K562 (cell line): Measurements from ENCODE around the gene ACE. TPM values are rescaled to one million over a fixed set of nuclear protein-coding genes. Genes with fewer than 3 reads are reported as not detected.
A peak's percentile ranks its signal among the peaks of the same experiment; 100 is the strongest.

Experiments used
- ATAC-seq: fragments of 200-7000 bp; cut with Tn5 transposase; 3 replicates; pipeline ENCODE4 v1.9.1; 2020; ENCODE audit warnings: moderate library complexity
- BruUV-seq: library from RNA; stranded (reverse); fragments of 400-500 nt; replicated peaks from 2 replicates; lab custom pipeline; 2021; lab: Mats Ljungman, UMichigan
- CTCF ChIA-PET: fragments of 300-600 bp; formaldehyde crosslinking; extraction: SDS; loops from one replicate; lab custom pipeline; 2021; ENCODE audit warnings: low intra/inter-chr PET ratio; lab: Yijun Ruan, JAX
- POLR2A ChIA-PET: fragments of 300-600, 350-650 bp; sonication (Branson Sonifier 250); formaldehyde crosslinking; extraction: SDS; loops from one replicate; lab custom pipeline; 2021; ENCODE audit warnings: antibody characterized with exemption, inconsistent platforms; lab: Yijun Ruan, JAX
- DNase-seq, 4 experiments: peaks; one replicate each; pipeline versions ENCODE4 v3.0.0 to v3.0.0-alpha.2; 2011 to 2018; ENCODE audit warnings: low spot score in 3 of 4, mixed read lengths in 3 of 4; ENCODE audit errors: extremely low read depth in 1 of 4
- FAIRE-seq: peaks from 2 replicates; lab custom pipeline; 2011; peaks lifted over from hg19 to GRCh38; lab: Jason Lieb, UNC
- H2AFZ ChIP-seq: 2 replicates; pipeline ENCODE4 v1.6.0; 2011; ENCODE audit warnings: low read depth, low read length, control low read depth, inconsistent platforms
- H3K27ac ChIP-seq: fragments of 200-600 bp; 3 replicates; pipeline ENCODE4 v1.8.0; 2011; ENCODE audit warnings: low read depth, mild to moderate bottlenecking, control low read depth, inconsistent platforms, low read length, moderate library complexity, mixed read lengths; ENCODE audit errors: extremely low read depth
- H3K27me3 ChIP-seq, 2 experiments: fragments of 300-600 bp in 1 of 2; 2 replicates in 1 of 2; 3 replicates in 1 of 2; pipeline versions ENCODE4 v1.6.0 to v1.8.0; 2011; ENCODE audit warnings: inconsistent platforms in 2 of 2, low read length in 2 of 2, mild to moderate bottlenecking in 1 of 2, mixed read lengths in 1 of 2, moderate library complexity in 1 of 2; ENCODE audit not compliant: control insufficient read depth in 2 of 2, insufficient read depth in 2 of 2
- H3K36me3 ChIP-seq: fragments of 300-600 bp; 3 replicates; pipeline ENCODE4 v1.8.0; 2011; ENCODE audit warnings: mild to moderate bottlenecking, low read length, inconsistent platforms; ENCODE audit not compliant: control insufficient read depth, insufficient read depth
- H3K4me1 ChIP-seq, 2 experiments: fragments of 200-600 bp in 1 of 2; replicated peaks in 1 of 2; 2 replicates in 1 of 2; 3 replicates in 1 of 2; pipeline versions ENCODE4 v1.5.1 to v1.8.0; 2011; ENCODE audit warnings: inconsistent platforms in 2 of 2, low read length in 2 of 2, mild to moderate bottlenecking in 1 of 2, mixed read lengths in 1 of 2, moderate library complexity in 1 of 2; ENCODE audit not compliant: control insufficient read depth in 2 of 2, insufficient read depth in 2 of 2
- H3K4me2 ChIP-seq: 2 replicates; pipeline ENCODE4 v1.6.1; 2011; ENCODE audit warnings: low read length, control low read depth, inconsistent platforms, mixed read lengths; ENCODE audit not compliant: insufficient read depth
- H3K4me3 ChIP-seq: fragments of 200-600 bp; sonication (generic), shearing (Covaris generic); 2 replicates; pipeline ENCODE4 v1.5.1; 2016; ENCODE audit warnings: control low read depth, inconsistent platforms
- H3K79me2 ChIP-seq: fragments of 200-600 bp; 3 replicates; pipeline ENCODE4 v1.8.0; 2011; ENCODE audit warnings: low read length, inconsistent platforms; ENCODE audit not compliant: control insufficient read depth, insufficient read depth
- H3K9ac ChIP-seq, 2 experiments: 2 replicates each; pipeline versions ENCODE4 v1.6.0 to v1.6.1; 2011; ENCODE audit warnings: low read depth in 2 of 2, low read length in 2 of 2, control low read depth in 1 of 2, inconsistent platforms in 1 of 2, mild to moderate bottlenecking in 1 of 2, mixed read lengths in 1 of 2; ENCODE audit not compliant: insufficient read depth in 1 of 2
- H3K9me1 ChIP-seq: one replicate; pipeline ENCODE4 v1.6.0; 2011; ENCODE audit warnings: inconsistent platforms, mild to moderate bottlenecking, low read length, moderate library complexity; ENCODE audit not compliant: control insufficient read depth, insufficient read depth
- H3K9me3 ChIP-seq: replicated peaks from 2 replicates; pipeline ENCODE4 v1.5.1; 2011; ENCODE audit warnings: low read depth, low read length, inconsistent platforms; ENCODE audit not compliant: control insufficient read depth, insufficient read depth
- H4K20me1 ChIP-seq: replicated peaks from 2 replicates; pipeline ENCODE4 v1.6.1; 2011; ENCODE audit warnings: low read length, inconsistent platforms, mixed read lengths; ENCODE audit not compliant: control insufficient read depth, insufficient read depth
- NCOA6 ChIP-seq: fragments of 450-650 bp; IDR thresholded peaks from 2 replicates; pipeline ENCODE4 v1.6.1; 2017; ENCODE audit warnings: mild to moderate bottlenecking
- TCF7 ChIP-seq: sonication (generic); IDR thresholded peaks from 2 replicates; pipeline ENCODE4 v1.6.1; 2016; ENCODE audit warnings: antibody characterized with exemption, borderline replicate concordance
- ZNF780A ChIP-seq: fragments of 250-450 bp; sonication (Bioruptor Pico); IDR thresholded peaks from 2 replicates; pipeline ENCODE4 v1.5.0; 2021; ENCODE audit warnings: mild to moderate bottlenecking
- WGBS: fragments of 100-300 bp; shearing (Covaris generic); methylation state at CpG from one replicate; pipeline ENCODE4 v1.1.6; 2016; ENCODE audit warnings: low coverage, mixed read lengths; ENCODE audit not compliant: insufficient coverage; ENCODE audit errors: missing lambda C conversion rate; 5-methylcytosine and 5-hydroxymethylcytosine counted together
- in situ Hi-C: fragments of 300-500 bp; cut with MboI; formaldehyde crosslinking; loops from 4 replicates; pipeline ENCODE4 v1.15.0; 2018; ENCODE audit warnings: inconsistent platforms, mixed read lengths
- intact Hi-C: fragments of 100-400 bp; cut with micrococcal nuclease; formaldehyde crosslinking; loops from 2 replicates; pipeline ENCODE4 v1.14.2; 2022
- polyA plus RNA-seq, 8 experiments: library from polyadenylated mRNA; depleted of rRNA in 4 of 8; stranded (reverse) in 5 of 8; unstranded in 3 of 8; fragments of >200 nt; fragmentation: Nextera tagmentation in 2 of 8; fragmentation: Illumina TruSeq in 1 of 8; extraction: Ambion mirVana in 2 of 8; extraction: Trizol in 1 of 8; gene quantifications; 2 replicates each; pipeline versions ENCODE4 v1.2.1 to v1.2.3, GENCODE V29; 2011 to 2014; ENCODE audit warnings: inconsistent platforms in 1 of 8, missing spikeins in 1 of 8
- total RNA-seq, 7 experiments: library from RNA; depleted of rRNA in 6 of 7; stranded (reverse); fragments of >200 nt in 6 of 7; fragmentation: Illumina TruSeq in 2 of 7; extraction: Trizol in 2 of 7; gene quantifications; 2 replicates each; pipeline versions ENCODE4 v1.2.1 to v1.2.3, GENCODE V29; 2011 to 2021; ENCODE audit warnings: low replicate concordance in 1 of 7
- TF ChIP-seq, protein P1 (sequence below): sonication (generic); formaldehyde crosslinking; IDR thresholded peaks from 2 replicates; pipeline ENCODE4 v1.8.1; 2023; ENCODE audit warnings: mild to moderate bottlenecking, missing genetic modification reagents
- TF ChIP-seq, protein P2 (sequence below): fragments of 450-650 bp; IDR thresholded peaks from 2 replicates; pipeline ENCODE4 v1.6.1; 2017; ENCODE audit warnings: antibody characterized with exemption, mild to moderate bottlenecking

The ACE gene
- total and polyA plus RNA-seq, 9 of the 15 experiments (the other 6 are each of a cell fraction or from before 2014, with no cell fraction given), result 0.07 to 2.5 (median 0.47) TPM; not detected in 1

DNA sequence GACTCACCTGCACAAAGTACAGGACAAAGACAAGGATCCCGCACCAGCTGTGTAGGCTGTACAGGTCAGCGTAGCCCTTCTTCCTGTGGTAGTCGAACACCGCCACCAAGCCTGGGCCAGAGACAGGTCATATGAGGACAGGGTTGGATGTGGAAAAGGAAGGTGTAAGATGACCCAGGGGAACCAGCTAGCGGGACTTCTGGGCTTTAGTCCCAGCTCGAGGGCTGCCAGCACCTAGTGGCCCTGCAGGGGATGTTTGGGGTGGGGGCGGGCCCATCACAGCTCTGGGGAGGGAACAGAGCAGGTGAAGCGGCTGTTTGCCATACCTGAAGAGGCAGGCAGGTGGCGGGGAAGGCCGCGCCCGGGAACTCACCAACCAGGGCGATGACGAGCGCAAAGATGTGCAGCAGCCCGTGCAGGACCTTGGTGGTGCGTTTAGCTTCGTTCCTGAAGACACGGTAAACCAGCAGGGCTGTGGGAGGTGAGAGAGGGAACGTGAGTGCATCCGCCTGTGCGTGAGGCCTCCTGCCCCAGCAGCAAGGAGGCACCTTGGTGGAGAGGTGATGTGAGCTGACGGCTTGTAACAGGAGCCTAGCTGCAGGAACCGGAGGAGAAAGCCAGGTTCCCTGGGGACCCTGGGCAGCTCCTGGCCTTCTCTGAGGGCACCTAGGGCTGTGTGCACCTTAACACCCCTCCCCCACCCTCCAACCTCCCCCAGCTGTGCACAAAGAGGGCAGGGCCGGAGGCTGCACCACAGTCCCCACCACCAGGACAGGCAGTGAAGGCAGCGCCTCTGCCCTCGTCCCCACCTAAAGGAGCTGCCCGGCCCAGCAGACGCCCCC is 41.0 kb upstream of the ACE start:
- TF ChIP-seq NCOA6 (no peak), ZNF780A (CRISPR knock-in tag) (no peak), TCF7 (no peak)
- TF ChIP-seq, protein P1, sequence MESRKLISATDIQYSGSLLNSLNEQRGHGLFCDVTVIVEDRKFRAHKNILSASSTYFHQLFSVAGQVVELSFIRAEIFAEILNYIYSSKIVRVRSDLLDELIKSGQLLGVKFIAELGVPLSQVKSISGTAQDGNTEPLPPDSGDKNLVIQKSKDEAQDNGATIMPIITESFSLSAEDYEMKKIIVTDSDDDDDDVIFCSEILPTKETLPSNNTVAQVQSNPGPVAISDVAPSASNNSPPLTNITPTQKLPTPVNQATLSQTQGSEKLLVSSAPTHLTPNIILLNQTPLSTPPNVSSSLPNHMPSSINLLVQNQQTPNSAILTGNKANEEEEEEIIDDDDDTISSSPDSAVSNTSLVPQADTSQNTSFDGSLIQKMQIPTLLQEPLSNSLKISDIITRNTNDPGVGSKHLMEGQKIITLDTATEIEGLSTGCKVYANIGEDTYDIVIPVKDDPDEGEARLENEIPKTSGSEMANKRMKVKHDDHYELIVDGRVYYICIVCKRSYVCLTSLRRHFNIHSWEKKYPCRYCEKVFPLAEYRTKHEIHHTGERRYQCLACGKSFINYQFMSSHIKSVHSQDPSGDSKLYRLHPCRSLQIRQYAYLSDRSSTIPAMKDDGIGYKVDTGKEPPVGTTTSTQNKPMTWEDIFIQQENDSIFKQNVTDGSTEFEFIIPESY (CRISPR knock-in tag), result peak; percentile 66; the same call in 1 of the 2 replicates
- TF ChIP-seq, protein P2, sequence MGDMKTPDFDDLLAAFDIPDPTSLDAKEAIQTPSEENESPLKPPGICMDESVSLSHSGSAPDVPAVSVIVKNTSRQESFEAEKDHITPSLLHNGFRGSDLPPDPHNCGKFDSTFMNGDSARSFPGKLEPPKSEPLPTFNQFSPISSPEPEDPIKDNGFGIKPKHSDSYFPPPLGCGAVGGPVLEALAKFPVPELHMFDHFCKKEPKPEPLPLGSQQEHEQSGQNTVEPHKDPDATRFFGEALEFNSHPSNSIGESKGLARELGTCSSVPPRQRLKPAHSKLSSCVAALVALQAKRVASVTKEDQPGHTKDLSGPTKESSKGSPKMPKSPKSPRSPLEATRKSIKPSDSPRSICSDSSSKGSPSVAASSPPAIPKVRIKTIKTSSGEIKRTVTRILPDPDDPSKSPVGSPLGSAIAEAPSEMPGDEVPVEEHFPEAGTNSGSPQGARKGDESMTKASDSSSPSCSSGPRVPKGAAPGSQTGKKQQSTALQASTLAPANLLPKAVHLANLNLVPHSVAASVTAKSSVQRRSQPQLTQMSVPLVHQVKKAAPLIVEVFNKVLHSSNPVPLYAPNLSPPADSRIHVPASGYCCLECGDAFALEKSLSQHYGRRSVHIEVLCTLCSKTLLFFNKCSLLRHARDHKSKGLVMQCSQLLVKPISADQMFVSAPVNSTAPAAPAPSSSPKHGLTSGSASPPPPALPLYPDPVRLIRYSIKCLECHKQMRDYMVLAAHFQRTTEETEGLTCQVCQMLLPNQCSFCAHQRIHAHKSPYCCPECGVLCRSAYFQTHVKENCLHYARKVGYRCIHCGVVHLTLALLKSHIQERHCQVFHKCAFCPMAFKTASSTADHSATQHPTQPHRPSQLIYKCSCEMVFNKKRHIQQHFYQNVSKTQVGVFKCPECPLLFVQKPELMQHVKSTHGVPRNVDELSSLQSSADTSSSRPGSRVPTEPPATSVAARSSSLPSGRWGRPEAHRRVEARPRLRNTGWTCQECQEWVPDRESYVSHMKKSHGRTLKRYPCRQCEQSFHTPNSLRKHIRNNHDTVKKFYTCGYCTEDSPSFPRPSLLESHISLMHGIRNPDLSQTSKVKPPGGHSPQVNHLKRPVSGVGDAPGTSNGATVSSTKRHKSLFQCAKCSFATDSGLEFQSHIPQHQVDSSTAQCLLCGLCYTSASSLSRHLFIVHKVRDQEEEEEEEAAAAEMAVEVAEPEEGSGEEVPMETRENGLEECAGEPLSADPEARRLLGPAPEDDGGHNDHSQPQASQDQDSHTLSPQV, result 0 out of 2 replicates have a peak, but pooled peaks have one; percentile 24
- POLR2A ChIA-PET, result interaction anchor here (0.7 to 1.9 kb wide), 7 partner anchors 9 to 186 kb away, joined by 3 to 8 read pairs (median 3); partner anchors contain the start of gene MAP3K3
- no TSS peak for BruUV-seq
- Histone ChIP-seq H3K4me3 (no peak overlapping the region), H4K20me1 (no peaks in the 10 kb centered on the region), H3K79me2 (peaks cover 9% of the 10 kb centered on the region; the same call in 1 of the 3 replicates), H3K27ac (peak overlapping the region; percentile 12; the same call in 1 of the 3 replicates), H3K27me3 (no peaks in the 10 kb centered on the region), H2AFZ (no peak overlapping the region), H3K4me1 (peaks cover 59 to 82% of the 10 kb centered on the region in 2 experiments), H3K9ac (peak overlapping the region in 1 of 2 experiments; percentile 76; a peak in 2 of 4 replicates), H3K9me1 (peaks cover 3% of the 10 kb centered on the region), H3K9me3 (no peaks in the 10 kb centered on the region), H3K4me2 (no peak overlapping the region), H3K36me3 (peaks cover 24% of the 10 kb centered on the region; the same call in 1 of the 3 replicates)
- FAIRE-seq (no peak), ATAC-seq (no peak), DNase-seq (peak in 2 of 4 experiments; percentile 48 to 53)
- intact Hi-C loops (loop anchor here (10.0 kb wide), 1 partner anchor 409 kb away; the partner anchor contains the start of gene SMARCD2), in situ Hi-C loops (loop anchor here (25.0 kb wide), 1 partner anchor 401 kb away; the partner anchor contains the start of genes FTSJ3, PSMC5 and SMARCD2)
- CTCF ChIA-PET, result no interaction called here
- 77% methylated on average over 19 of the region's 29 CpGs for WGBS
